GM23248 (cell line): ENCODE results near the gene CAMK2B. TPM values are rescaled to one million over a fixed set of nuclear protein-coding genes. Genes with fewer than 3 reads are reported as not detected.

ENCODE experiments used
- DNase-seq: peaks from one replicate; pipeline ENCODE4 v3.0.0-alpha.2; 2015
- H2AFZ ChIP-seq: fragments of 200-600 bp; sonication (generic); 2 replicates; pipeline ENCODE4 v1.6.1; 2016; ENCODE audit warnings: antibody characterized with exemption
- H3F3A ChIP-seq: fragments of 200-600 bp; sonication (generic); 2 replicates; pipeline ENCODE4 v1.6.1; 2016; ENCODE audit warnings: mild to moderate bottlenecking, antibody characterized with exemption, mixed run types; ENCODE audit not compliant: insufficient read depth
- H3K27ac ChIP-seq: fragments of 200-600 bp; sonication (generic); 2 replicates; pipeline ENCODE4 v1.5.1; 2016; ENCODE audit warnings: mild to moderate bottlenecking
- H3K27me3 ChIP-seq: fragments of 200-600 bp; sonication (generic); replicated peaks from 2 replicates; pipeline ENCODE4 v1.6.1; 2016; ENCODE audit warnings: mild to moderate bottlenecking; ENCODE audit not compliant: insufficient read depth
- H3K36me3 ChIP-seq: fragments of 200-600 bp; sonication (generic); 2 replicates; pipeline ENCODE4 v1.6.1; 2016; ENCODE audit warnings: low read depth, mild to moderate bottlenecking
- H3K4me1 ChIP-seq: fragments of 200-600 bp; sonication (generic); 2 replicates; pipeline ENCODE4 v1.6.1; 2016; ENCODE audit warnings: mild to moderate bottlenecking; ENCODE audit not compliant: insufficient read depth
- H3K4me2 ChIP-seq: fragments of 200-600 bp; sonication (generic); one replicate; pipeline ENCODE4 v1.6.1; 2016; ENCODE audit warnings: mild to moderate bottlenecking; ENCODE audit not compliant: unreplicated experiment
- H3K4me3 ChIP-seq: fragments of 200-600 bp; sonication (generic); 2 replicates; pipeline ENCODE4 v1.5.1; 2016; ENCODE audit warnings: mild to moderate bottlenecking
- H3K79me2 ChIP-seq: fragments of 200-600 bp; sonication (generic); 2 replicates; pipeline ENCODE4 v1.6.1; 2016; ENCODE audit warnings: mild to moderate bottlenecking; ENCODE audit not compliant: insufficient read depth
- H3K9ac ChIP-seq: fragments of 200-600 bp; sonication (generic); 2 replicates; pipeline ENCODE4 v1.6.1; 2016; ENCODE audit warnings: mild to moderate bottlenecking
- H3K9me2 ChIP-seq: fragments of 200-600 bp; sonication (generic); 2 replicates; pipeline ENCODE4 v1.6.1; 2016; ENCODE audit warnings: mixed run types, mild to moderate bottlenecking, moderate library complexity; ENCODE audit not compliant: insufficient read depth
- H3K9me3 ChIP-seq: fragments of 200-600 bp; sonication (generic); one replicate; pipeline ENCODE4 v1.6.1; 2017; ENCODE audit warnings: low read depth
- H4K20me1 ChIP-seq: fragments of 200-600 bp; sonication (generic); 2 replicates; pipeline ENCODE4 v1.6.0; 2016; ENCODE audit not compliant: insufficient read depth
- EZH2 ChIP-seq: fragments of 200-600 bp; sonication (generic); IDR thresholded peaks from 2 replicates; pipeline ENCODE4 v1.6.1; 2018; ENCODE audit warnings: antibody characterized with exemption, mild to moderate bottlenecking; ENCODE audit not compliant: insufficient read depth, poor library complexity, severe bottlenecking
- EZH2phosphoT487 ChIP-seq: fragments of 200-600 bp; sonication (generic); IDR thresholded peaks from 2 replicates; pipeline ENCODE4 v1.6.1; 2018; ENCODE audit warnings: antibody characterized with exemption, moderate library complexity, mild to moderate bottlenecking, low read depth; ENCODE audit not compliant: insufficient read depth
- WGBS, 2 experiments: methylation state at CpG; one replicate each; pipeline ENCODE4 v1.1.6; 2015 to 2017; ENCODE audit warnings: low lambda C conversion rate in 2 of 2, low coverage in 1 of 2; ENCODE audit errors: missing lambda C conversion rate in 2 of 2; 5-methylcytosine and 5-hydroxymethylcytosine counted together
- in situ Hi-C: fragments of 300-500 bp; cut with MboI; formaldehyde crosslinking; loops from 2 replicates; pipeline ENCODE4 v1.15.0; 2020
- polyA plus RNA-seq: library from polyadenylated mRNA; unstranded; fragments of >200 nt; fragmentation: Nextera tagmentation; extraction: Ambion mirVana; gene quantifications from 2 replicates; pipeline ENCODE4 v1.2.1, GENCODE V29; 2016
- total RNA-seq: library from RNA; depleted of rRNA; stranded (reverse); fragments of >200 nt; shearing (Covaris generic); gene quantifications from 2 replicates; pipeline ENCODE4 v1.2.3, GENCODE V29; 2014

The CAMK2B gene
- total and polyA plus RNA-seq, 2 experiments from 2014 or later, result 0.78 to 2.5 TPM

- no peak overlapping the region for H3K27ac ChIP-seq
- in situ Hi-C loops, result no loop called here
Measured at GRCh38 chr7:44217852-44218402, 107.5 kb downstream of the CAMK2B start.

GRCh38 chr7:44217223-44217714 lies 108.1 kb downstream of the CAMK2B start:
- 80 to 85% methylated on average over 19 of the region's 19 CpGs for WGBS, 2 experiments
- no peaks in the 10 kb centered on the region for H3K79me2 ChIP-seq
- TF ChIP-seq EZH2phosphoT487, result no peak
- TF ChIP-seq EZH2, result no peak
- no peak overlapping the region for H2AFZ ChIP-seq
- in situ Hi-C loops, result no loop called here
- H3K4me3 ChIP-seq, result no peak overlapping the region
- no peaks in the 10 kb centered on the region for H4K20me1 ChIP-seq
- no peaks in the 10 kb centered on the region for H3K4me1 ChIP-seq
- H3K9me3 ChIP-seq, result no peaks in the 10 kb centered on the region
- no peaks in the 10 kb centered on the region for H3K36me3 ChIP-seq
- H3K27me3 ChIP-seq, result 0 out of 2 replicates have a peak, but pooled peaks cover 5% of the 10 kb centered on the region
- H3K9me2 ChIP-seq, result no peaks in the 10 kb centered on the region
- DNase-seq, result no peak
- no peaks in the 10 kb centered on the region; the same call in 1 of the 2 replicates for H3F3A ChIP-seq
- H3K4me2 ChIP-seq, result no peak overlapping the region
- H3K27ac ChIP-seq, result no peak overlapping the region
- H3K9ac ChIP-seq, result no peak overlapping the region

More at GRCh38 chr7:44217852-44218402, 107.5 kb downstream of the CAMK2B start:
- Histone ChIP-seq H3K9me3 (no peaks in the 10 kb centered on the region), H2AFZ (no peak overlapping the region), H3F3A (no peaks in the 10 kb centered on the region; the same call in 1 of the 2 replicates), H4K20me1 (no peaks in the 10 kb centered on the region), H3K36me3 (no peaks in the 10 kb centered on the region), H3K4me2 (no peak overlapping the region), H3K9me2 (no peaks in the 10 kb centered on the region), H3K79me2 (no peaks in the 10 kb centered on the region), H3K27me3 (0 out of 2 replicates have a peak, but pooled peaks cover 8% of the 10 kb centered on the region), H3K4me3 (no peak overlapping the region), H3K9ac (no peak overlapping the region), H3K4me1 (no peaks in the 10 kb centered on the region)
- no peak for DNase-seq
- TF ChIP-seq EZH2phosphoT487, result no peak
- TF ChIP-seq EZH2, result no peak
- WGBS, 2 experiments, result 74 to 76% methylated on average over 16 of the region's 17 CpGs

GRCh38 chr7:44216521-44217222 lies 108.7 kb downstream of the CAMK2B start:
- Histone ChIP-seq H2AFZ (no peak overlapping the region), H3K9me3 (no peaks in the 10 kb centered on the region), H3F3A (peaks cover 2% of the 10 kb centered on the region), H3K27me3 (no peaks in the 10 kb centered on the region), H3K9me2 (no peaks in the 10 kb centered on the region), H3K36me3 (0 out of 2 replicates have a peak, but pooled peaks cover 6% of the 10 kb centered on the region), H4K20me1 (no peaks in the 10 kb centered on the region), H3K4me3 (no peak overlapping the region), H3K4me2 (no peak overlapping the region), H3K79me2 (no peaks in the 10 kb centered on the region), H3K9ac (no peak overlapping the region), H3K4me1 (no peaks in the 10 kb centered on the region), H3K27ac (no peak overlapping the region)
- 71 to 72% methylated on average over 13 of the region's 13 CpGs for WGBS, 2 experiments
- TF ChIP-seq EZH2phosphoT487, result no peak
- no peak for TF ChIP-seq EZH2
- in situ Hi-C loops, result no loop called here
- no peak for DNase-seq

DNA sequence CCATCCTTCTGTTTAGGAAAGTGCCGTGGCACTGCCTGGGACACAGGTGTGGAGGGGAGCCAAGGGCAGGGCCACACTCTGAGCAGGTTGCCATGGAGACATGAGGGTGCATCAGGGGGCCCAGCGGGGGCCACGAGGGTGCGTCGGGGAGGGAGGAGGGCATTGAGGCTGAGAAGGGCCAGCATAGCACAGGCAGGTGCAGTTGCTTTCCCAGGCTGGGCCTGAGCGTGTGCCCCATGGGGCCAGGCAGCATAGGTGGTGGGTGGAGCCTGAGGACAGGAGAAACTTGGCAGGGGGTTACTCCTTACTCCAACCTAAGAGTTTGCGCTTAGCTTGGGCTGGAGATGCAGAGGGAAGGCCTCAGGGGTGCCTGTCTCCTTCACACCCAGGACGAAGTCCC lies 109.4 kb downstream of the CAMK2B start:
- H3K79me2 ChIP-seq, result no peaks in the 10 kb centered on the region
- H4K20me1 ChIP-seq, result no peaks in the 10 kb centered on the region
- whole genome bisulfite sequencing, 2 experiments, result 47 to 54% methylated on average over 4 to 8 of the region's 8 CpGs
- H3K27me3 ChIP-seq, result no peaks in the 10 kb centered on the region
- H3K4me3 ChIP-seq, result no peak overlapping the region
- no peak for TF ChIP-seq EZH2phosphoT487
- no peak for TF ChIP-seq EZH2
- H3K4me1 ChIP-seq, result no peaks in the 10 kb centered on the region
- H3K9me3 ChIP-seq, result no peaks in the 10 kb centered on the region
- no peaks in the 10 kb centered on the region for H3K9me2 ChIP-seq
- H3K4me2 ChIP-seq, result no peak overlapping the region
- peaks cover 12% of the 10 kb centered on the region for H3K36me3 ChIP-seq
- peaks cover 5% of the 10 kb centered on the region for H3F3A ChIP-seq
- no peak overlapping the region for H3K27ac ChIP-seq
- no peak overlapping the region for H3K9ac ChIP-seq
- H2AFZ ChIP-seq, result no peak overlapping the region
- DNase-seq, result no peak
- in situ Hi-C loops, result no loop called here
